Measurements from ENCODE around the gene DNASE1L1. TPM values are rescaled to one million over a fixed set of nuclear protein-coding genes. Genes with fewer than 3 reads are reported as not detected.
"Not testable (repeated sequence)": the region's sequence is repeated elsewhere in the genome, so short reads cannot be mapped to it uniquely, and the experiment has no call there.

Gene DNASE1L1
- total RNA-seq, 1 donor from 2014 or later = 14.2 TPM

GRCh38 chrX:154401045-154401799 lies 7.8 kb downstream of the DNASE1L1 start:
- peaks cover 15% of the 10 kb centered on the region for H3K36me3 Mint-ChIP-seq
- no peak overlapping the region for H3K27ac Mint-ChIP-seq
- H3K27me3 Mint-ChIP-seq (ENCODE audit: insufficient read depth, low read depth) = peaks cover 14% of the 10 kb centered on the region
- Histone ChIP-seq H4K20me1 (ENCODE audit: low read depth) (peaks cover 23% of the 10 kb centered on the region), H3K9me3 (ENCODE audit: low read depth) (no peaks in the 10 kb centered on the region), H3K27me3 (no peaks in the 10 kb centered on the region), H2AFZ (replicated peaks) (no peak overlapping the region), H3K36me3 (no peaks in the 10 kb centered on the region), H3K79me2 (ENCODE audit: low read depth) (peaks cover 20% of the 10 kb centered on the region), H3K4me3 (no peak overlapping the region), H3K4me1 (no peaks in the 10 kb centered on the region), H3F3A (ENCODE audit: low read depth) (peaks cover 50% of the 10 kb centered on the region), H3K9ac (no peak overlapping the region), H3K4me2 (no peak overlapping the region), H3K27ac (no peak overlapping the region)
- H3K4me3 Mint-ChIP-seq = peak overlapping the region; percentile 55
- no peak for DNase-seq (ENCODE audit: low spot score)
- peaks cover 26% of the 10 kb centered on the region for H3K9me3 Mint-ChIP-seq
- peaks cover 13% of the 10 kb centered on the region for H3K4me1 Mint-ChIP-seq
- TF ChIP-seq CTCF (IDR thresholded peaks at IDR 0.05) = no peak
- TF ChIP-seq EZH2 (IDR thresholded peaks at IDR 0.05) = no peak
- no peak for TF ChIP-seq EZH2phosphoT487 (IDR thresholded peaks at IDR 0.05)

- H3K27me3 ChIP-seq; H3K4me3 ChIP-seq; DNase-seq (ENCODE audit: low spot score); H3K27ac Mint-ChIP-seq; H3K4me1 ChIP-seq; H3K9me3 ChIP-seq (ENCODE audit: low read depth); H2AFZ ChIP-seq (replicated peaks); H3K36me3 ChIP-seq; H3K27ac ChIP-seq; H3K4me2 ChIP-seq; H3K9ac ChIP-seq: not testable (repeated sequence)
- peak overlapping the region; percentile 38 for H3K4me3 Mint-ChIP-seq
- peaks cover 50% of the 10 kb centered on the region for H3F3A ChIP-seq (ENCODE audit: low read depth)
- H3K36me3 Mint-ChIP-seq = peaks cover 15% of the 10 kb centered on the region
- H4K20me1 ChIP-seq (ENCODE audit: low read depth) = peaks cover 23% of the 10 kb centered on the region
- H3K79me2 ChIP-seq (ENCODE audit: low read depth) = peaks cover 20% of the 10 kb centered on the region
- H3K4me1 Mint-ChIP-seq = peaks cover 13% of the 10 kb centered on the region
- H3K27me3 Mint-ChIP-seq (ENCODE audit: insufficient read depth, low read depth) = peaks cover 16% of the 10 kb centered on the region
- H3K9me3 Mint-ChIP-seq = peaks cover 24% of the 10 kb centered on the region
Observed at GRCh38 chrX:154400369-154400817, 8.7 kb downstream of the DNASE1L1 start.

GRCh38 chrX:154399527-154400368 lies 9.3 kb downstream of the DNASE1L1 start:
- H3K4me1 ChIP-seq = no peaks in the 10 kb centered on the region
- Mint-ChIP-seq H3K4me3 (peak overlapping the region; percentile 98), H3K9me3 (peaks cover 24% of the 10 kb centered on the region), H3K36me3 (peaks cover 15% of the 10 kb centered on the region), H3K27ac (peak overlapping the region; percentile 66), H3K4me1 (peaks cover 13% of the 10 kb centered on the region), H3K27me3 (ENCODE audit: insufficient read depth, low read depth) (peaks cover 16% of the 10 kb centered on the region)
- H3K79me2 ChIP-seq (ENCODE audit: low read depth) = peaks cover 20% of the 10 kb centered on the region
- TF ChIP-seq EZH2phosphoT487 (IDR thresholded peaks at IDR 0.05) = no peak
- no peak for TF ChIP-seq CTCF (IDR thresholded peaks at IDR 0.05)
- no peak for TF ChIP-seq EZH2 (IDR thresholded peaks at IDR 0.05)
- peak overlapping the region; percentile 87 for H3K4me2 ChIP-seq
- H3K36me3 ChIP-seq = no peaks in the 10 kb centered on the region
- H3K27ac ChIP-seq = no peak overlapping the region
- H4K20me1 ChIP-seq (ENCODE audit: low read depth) = peaks cover 23% of the 10 kb centered on the region
- H3K4me3 ChIP-seq = peak overlapping the region; percentile 78
- no peak for DNase-seq (ENCODE audit: low spot score)
- no peak overlapping the region for H3K9ac ChIP-seq
- H2AFZ ChIP-seq (replicated peaks) = no peak overlapping the region
- H3K9me3 ChIP-seq (ENCODE audit: low read depth) = no peaks in the 10 kb centered on the region
- no peaks in the 10 kb centered on the region for H3K27me3 ChIP-seq
- peaks cover 50% of the 10 kb centered on the region for H3F3A ChIP-seq (ENCODE audit: low read depth)
